ENCODE data around the gene PRKCE. TPM values are rescaled to one million over a fixed set of nuclear protein-coding genes. Genes with fewer than 3 reads are reported as not detected.

PRKCE gene
- total RNA-seq, 2 experiments from 2014 or later: 17.0 to 42.1 TPM

- ChIA-PET POLR2A (interaction anchor here (0.5 to 1.0 kb wide), 2 partner anchors 19 to 162 kb away, joined by 3 to 4 read pairs; no protein-coding TSS in a partner anchor), CTCF (ENCODE audit: unreplicated experiment) (no interaction called here)
- H2AFZ ChIP-seq (ENCODE audit: low read length): no peak overlapping the region
- no peak overlapping the region for H3K4me2 ChIP-seq (ENCODE audit: low read length)
- DNase-seq (ENCODE audit: low spot score): no peak
- H3K79me2 ChIP-seq (ENCODE audit: insufficient read depth, low read depth, low read length): no peaks in the 10 kb centered on the region
- H3K4me1 ChIP-seq (ENCODE audit: insufficient read depth, low read length, poor library complexity, severe bottlenecking): no peaks in the 10 kb centered on the region
- H3K36me3 ChIP-seq (ENCODE audit: insufficient read depth, low read length): no peaks in the 10 kb centered on the region
- no peak overlapping the region for H3K27ac ChIP-seq (ENCODE audit: low read depth, low read length, poor library complexity, severe bottlenecking)
- H3K9me2 ChIP-seq (ENCODE audit: insufficient read depth, low read length): no peaks in the 10 kb centered on the region
- intact Hi-C loops (cut with micrococcal nuclease; ENCODE audit: unreplicated experiment): no loop called here
- no TSS peak for BruUV-seq (replicated peaks)
- no peaks in the 10 kb centered on the region for H3K9me3 ChIP-seq (ENCODE audit: low read length)
- no peak overlapping the region for H3K4me3 ChIP-seq (ENCODE audit: low read depth, low read length, poor library complexity, severe bottlenecking)
- H4K20me1 ChIP-seq (ENCODE audit: insufficient read depth, low read length): no peaks in the 10 kb centered on the region
- no peak for TF ChIP-seq CTCF (conservative IDR thresholded peaks at IDR 0.05; ENCODE audit: low read length)
- TF ChIP-seq EZH2phosphoT487 (IDR thresholded peaks at IDR 0.05; ENCODE audit: borderline replicate concordance, low read depth, low read length): no peak
Observed at GRCh38 chr2:46006473-46007025, 355.1 kb downstream of the PRKCE start.

DNA sequence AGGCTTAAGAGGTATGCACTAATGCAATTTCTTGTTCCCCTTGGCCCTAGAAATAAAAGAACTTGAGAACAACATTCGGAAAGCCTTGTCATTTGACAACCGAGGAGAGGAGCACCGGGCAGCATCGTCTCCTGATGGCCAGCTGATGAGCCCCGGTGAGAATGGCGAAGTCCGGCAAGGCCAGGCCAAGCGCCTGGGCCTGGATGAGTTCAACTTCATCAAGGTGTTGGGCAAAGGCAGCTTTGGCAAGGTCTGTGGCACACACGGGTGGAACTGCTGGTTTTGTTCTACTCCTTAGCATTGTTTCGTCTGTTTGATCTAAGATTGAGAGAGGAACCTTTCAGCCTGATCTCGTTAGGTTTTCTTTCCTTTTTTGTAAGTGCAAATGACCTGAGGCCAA lies 355.9 kb downstream of the PRKCE start:
- Histone ChIP-seq H3K9me2 (ENCODE audit: insufficient read depth, low read length) (no peaks in the 10 kb centered on the region), H3K9me3 (ENCODE audit: low read length) (no peaks in the 10 kb centered on the region), H4K20me1 (ENCODE audit: insufficient read depth, low read length) (no peaks in the 10 kb centered on the region), H3K4me3 (ENCODE audit: low read depth, low read length, poor library complexity, severe bottlenecking) (no peak overlapping the region), H3K27ac (ENCODE audit: low read depth, low read length, poor library complexity, severe bottlenecking) (no peak overlapping the region), H2AFZ (ENCODE audit: low read length) (no peak overlapping the region), H3K79me2 (ENCODE audit: insufficient read depth, low read depth, low read length) (no peaks in the 10 kb centered on the region), H3K4me1 (ENCODE audit: insufficient read depth, low read length, poor library complexity, severe bottlenecking) (no peaks in the 10 kb centered on the region), H3K4me2 (ENCODE audit: low read length) (no peak overlapping the region), H3K36me3 (ENCODE audit: insufficient read depth, low read length) (no peaks in the 10 kb centered on the region)
- DNase-seq (ENCODE audit: low spot score): no peak
- BruUV-seq (replicated peaks): no TSS peak
- intact Hi-C loops (cut with micrococcal nuclease; ENCODE audit: unreplicated experiment): no loop called here
- ChIA-PET CTCF (ENCODE audit: unreplicated experiment) (no interaction called here), POLR2A (no interaction called here)
- TF ChIP-seq CTCF (conservative IDR thresholded peaks at IDR 0.05; ENCODE audit: low read length) (no peak), EZH2phosphoT487 (IDR thresholded peaks at IDR 0.05; ENCODE audit: borderline replicate concordance, low read depth, low read length) (no peak)

- Histone ChIP-seq H3K4me1 (ENCODE audit: insufficient read depth, low read length, poor library complexity, severe bottlenecking) (no peaks in the 10 kb centered on the region), H2AFZ (ENCODE audit: low read length) (no peak overlapping the region), H3K36me3 (ENCODE audit: insufficient read depth, low read length) (no peaks in the 10 kb centered on the region), H4K20me1 (ENCODE audit: insufficient read depth, low read length) (no peaks in the 10 kb centered on the region), H3K4me2 (ENCODE audit: low read length) (no peak overlapping the region), H3K9me3 (ENCODE audit: low read length) (no peaks in the 10 kb centered on the region), H3K79me2 (ENCODE audit: insufficient read depth, low read depth, low read length) (no peaks in the 10 kb centered on the region), H3K9me2 (ENCODE audit: insufficient read depth, low read length) (no peaks in the 10 kb centered on the region), H3K4me3 (ENCODE audit: low read depth, low read length, poor library complexity, severe bottlenecking) (no peak overlapping the region), H3K27ac (ENCODE audit: low read depth, low read length, poor library complexity, severe bottlenecking) (no peak overlapping the region)
- no peak for DNase-seq (ENCODE audit: low spot score)
- intact Hi-C loops (cut with micrococcal nuclease; ENCODE audit: unreplicated experiment): no loop called here
- CTCF ChIA-PET (ENCODE audit: unreplicated experiment): no interaction called here
- TF ChIP-seq CTCF (conservative IDR thresholded peaks at IDR 0.05; ENCODE audit: low read length) (no peak), EZH2phosphoT487 (IDR thresholded peaks at IDR 0.05; ENCODE audit: borderline replicate concordance, low read depth, low read length) (no peak)
- no TSS peak for BruUV-seq (replicated peaks)
- POLR2A ChIA-PET: no interaction called here
Observed at GRCh38 chr2:46008091-46008870, 356.8 kb downstream of the PRKCE start.

Data from OCI-LY7 (cell line).